Measurements from ENCODE around the gene JMJD6. TPM values are rescaled to one million over a fixed set of nuclear protein-coding genes. Genes with fewer than 3 reads are reported as not detected.
"Not testable (repeated sequence)": the region's sequence is repeated elsewhere in the genome, so short reads cannot be mapped to it uniquely, and the experiment has no call there.

Gene JMJD6
- total RNA-seq, 1 donor from 2014 or later, result 16.8 TPM

DNA sequence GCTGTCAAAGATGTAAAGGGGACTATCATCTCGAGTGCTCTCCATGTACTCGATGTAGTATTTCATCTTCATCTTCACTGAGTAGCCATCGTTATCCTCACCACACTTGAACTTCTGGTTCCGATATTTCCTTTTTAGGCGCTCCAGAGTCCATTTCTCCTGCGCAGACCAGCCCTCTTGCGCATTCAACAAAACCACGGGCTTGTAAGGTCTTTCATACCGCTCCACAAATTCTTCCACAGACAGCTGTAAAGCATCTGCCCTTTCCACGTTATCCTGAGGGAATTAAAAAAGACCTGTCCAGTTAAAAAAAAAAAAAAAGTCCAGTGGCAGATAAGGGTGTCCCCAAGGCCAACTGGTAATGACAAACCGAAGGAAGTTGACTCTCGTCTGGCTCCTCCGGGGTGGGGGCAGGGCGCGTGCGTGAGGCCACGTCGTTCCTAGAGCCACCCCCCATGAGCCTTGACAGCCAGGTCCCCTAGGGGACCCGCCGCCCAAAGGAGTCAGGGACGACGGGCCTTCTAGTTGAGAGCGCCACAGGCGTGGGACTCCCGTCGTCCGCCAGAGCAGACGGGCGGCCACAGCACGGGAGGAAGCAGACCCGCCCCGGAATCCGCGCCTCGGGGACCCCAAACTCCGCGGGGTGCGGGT lies 701 bp downstream of the JMJD6 start:
- H3K4me3 Mint-ChIP-seq (ENCODE audit: unreplicated experiment), result peak overlapping the region; percentile 95
- H3K27ac Mint-ChIP-seq (ENCODE audit: unreplicated experiment), result peak overlapping the region; percentile 78
- H3K27me3 Mint-ChIP-seq (ENCODE audit: unreplicated experiment), result no peaks in the 10 kb centered on the region
- peaks cover 32% of the 10 kb centered on the region for H3K4me1 Mint-ChIP-seq (ENCODE audit: unreplicated experiment)
- no peaks in the 10 kb centered on the region for H3K9me3 Mint-ChIP-seq (ENCODE audit: unreplicated experiment)
- no peak for DNase-seq (ENCODE audit: extremely low spot score, unreplicated experiment)
- peaks cover 26% of the 10 kb centered on the region for H3K36me3 Mint-ChIP-seq (ENCODE audit: unreplicated experiment)
- no peak for TF ChIP-seq CTCF (IDR thresholded peaks at IDR 0.05)

GRCh38 chr17:76723812-76724211 lies 2.6 kb downstream of the JMJD6 start:
- no peak overlapping the region for H3K4me3 Mint-ChIP-seq (ENCODE audit: unreplicated experiment)
- no peak overlapping the region for H3K27ac Mint-ChIP-seq (ENCODE audit: unreplicated experiment)
- TF ChIP-seq CTCF (IDR thresholded peaks at IDR 0.05), result no peak
- H3K4me1 Mint-ChIP-seq (ENCODE audit: unreplicated experiment), result peaks cover 27% of the 10 kb centered on the region
- DNase-seq (ENCODE audit: extremely low spot score, unreplicated experiment), result no peak
- no peaks in the 10 kb centered on the region for H3K27me3 Mint-ChIP-seq (ENCODE audit: unreplicated experiment)
- no peaks in the 10 kb centered on the region for H3K9me3 Mint-ChIP-seq (ENCODE audit: unreplicated experiment)
- peaks cover 33% of the 10 kb centered on the region for H3K36me3 Mint-ChIP-seq (ENCODE audit: unreplicated experiment)

DNA sequence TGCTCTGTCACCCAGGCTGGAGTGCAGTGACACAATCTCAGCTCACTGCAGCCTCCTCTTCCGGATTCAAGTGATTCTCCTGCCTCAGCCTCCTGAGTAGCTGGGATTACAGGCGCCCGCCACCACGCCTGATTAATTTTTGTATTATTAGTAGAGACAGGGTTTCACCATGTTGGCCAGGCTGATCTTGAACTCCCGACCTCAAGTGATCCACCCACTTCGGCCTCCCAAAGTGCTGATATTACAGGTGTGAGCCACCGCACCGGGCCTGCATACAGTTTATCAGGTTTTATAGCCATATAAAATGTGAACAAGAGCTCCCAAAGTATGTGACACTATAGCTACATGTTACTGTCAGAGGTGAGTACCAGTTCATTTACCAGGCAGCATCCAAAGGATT lies 3.4 kb downstream of the JMJD6 start:
- Mint-ChIP-seq H3K36me3 (ENCODE audit: unreplicated experiment) (peaks cover 40% of the 10 kb centered on the region), H3K4me1 (ENCODE audit: unreplicated experiment) (peaks cover 19% of the 10 kb centered on the region)
- H3K9me3 Mint-ChIP-seq (ENCODE audit: unreplicated experiment); DNase-seq (ENCODE audit: extremely low spot score, unreplicated experiment); H3K4me3 Mint-ChIP-seq (ENCODE audit: unreplicated experiment); H3K27ac Mint-ChIP-seq (ENCODE audit: unreplicated experiment); H3K27me3 Mint-ChIP-seq (ENCODE audit: unreplicated experiment): not testable (repeated sequence)

DNA sequence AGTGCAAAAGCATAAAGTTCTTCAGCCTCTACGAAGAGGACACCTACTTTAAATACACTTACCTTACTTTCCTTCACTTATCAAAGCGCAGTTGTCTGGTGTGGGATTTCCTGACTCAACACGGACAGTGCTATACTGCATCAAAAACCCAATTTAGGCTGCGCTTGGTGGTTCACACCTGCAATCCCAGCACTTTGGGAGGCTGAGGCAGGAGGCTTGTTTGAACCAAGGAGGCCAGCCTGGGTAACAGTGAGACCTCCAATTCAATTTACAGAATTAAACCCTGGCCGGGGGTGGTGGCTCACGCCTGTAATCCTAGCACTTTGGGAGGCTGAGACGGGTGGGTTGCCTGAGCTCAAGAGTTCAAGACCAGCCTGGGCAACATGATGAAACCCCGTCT lies 4.1 kb downstream of the JMJD6 start:
- DNase-seq (ENCODE audit: extremely low spot score, unreplicated experiment), result no peak
- H3K36me3 Mint-ChIP-seq (ENCODE audit: unreplicated experiment), result peaks cover 43% of the 10 kb centered on the region
- H3K27me3 Mint-ChIP-seq (ENCODE audit: unreplicated experiment), result no peaks in the 10 kb centered on the region
- no peak for TF ChIP-seq CTCF (IDR thresholded peaks at IDR 0.05)
- H3K27ac Mint-ChIP-seq (ENCODE audit: unreplicated experiment), result peak overlapping the region; percentile 23
- H3K4me1 Mint-ChIP-seq (ENCODE audit: unreplicated experiment), result peaks cover 13% of the 10 kb centered on the region
- H3K4me3 Mint-ChIP-seq (ENCODE audit: unreplicated experiment), result no peak overlapping the region
- H3K9me3 Mint-ChIP-seq (ENCODE audit: unreplicated experiment), result no peaks in the 10 kb centered on the region

GRCh38 chr17:76721463-76721862 lies 4.9 kb downstream of the JMJD6 start:
- DNase-seq (ENCODE audit: extremely low spot score, unreplicated experiment), result no peak
- no peaks in the 10 kb centered on the region for H3K27me3 Mint-ChIP-seq (ENCODE audit: unreplicated experiment)
- H3K27ac Mint-ChIP-seq (ENCODE audit: unreplicated experiment), result peak overlapping the region; percentile 13
- H3K36me3 Mint-ChIP-seq (ENCODE audit: unreplicated experiment), result peaks cover 44% of the 10 kb centered on the region
- no peak overlapping the region for H3K4me3 Mint-ChIP-seq (ENCODE audit: unreplicated experiment)
- no peak for TF ChIP-seq CTCF (IDR thresholded peaks at IDR 0.05)
- no peaks in the 10 kb centered on the region for H3K9me3 Mint-ChIP-seq (ENCODE audit: unreplicated experiment)
- H3K4me1 Mint-ChIP-seq (ENCODE audit: unreplicated experiment), result peaks cover 17% of the 10 kb centered on the region

Data from osteocyte (in vitro differentiated cells).